ENCODE results near the gene AANAT.
A peak's percentile ranks its signal among the peaks of the same experiment; 100 is the strongest.

The AANAT gene

DNA sequence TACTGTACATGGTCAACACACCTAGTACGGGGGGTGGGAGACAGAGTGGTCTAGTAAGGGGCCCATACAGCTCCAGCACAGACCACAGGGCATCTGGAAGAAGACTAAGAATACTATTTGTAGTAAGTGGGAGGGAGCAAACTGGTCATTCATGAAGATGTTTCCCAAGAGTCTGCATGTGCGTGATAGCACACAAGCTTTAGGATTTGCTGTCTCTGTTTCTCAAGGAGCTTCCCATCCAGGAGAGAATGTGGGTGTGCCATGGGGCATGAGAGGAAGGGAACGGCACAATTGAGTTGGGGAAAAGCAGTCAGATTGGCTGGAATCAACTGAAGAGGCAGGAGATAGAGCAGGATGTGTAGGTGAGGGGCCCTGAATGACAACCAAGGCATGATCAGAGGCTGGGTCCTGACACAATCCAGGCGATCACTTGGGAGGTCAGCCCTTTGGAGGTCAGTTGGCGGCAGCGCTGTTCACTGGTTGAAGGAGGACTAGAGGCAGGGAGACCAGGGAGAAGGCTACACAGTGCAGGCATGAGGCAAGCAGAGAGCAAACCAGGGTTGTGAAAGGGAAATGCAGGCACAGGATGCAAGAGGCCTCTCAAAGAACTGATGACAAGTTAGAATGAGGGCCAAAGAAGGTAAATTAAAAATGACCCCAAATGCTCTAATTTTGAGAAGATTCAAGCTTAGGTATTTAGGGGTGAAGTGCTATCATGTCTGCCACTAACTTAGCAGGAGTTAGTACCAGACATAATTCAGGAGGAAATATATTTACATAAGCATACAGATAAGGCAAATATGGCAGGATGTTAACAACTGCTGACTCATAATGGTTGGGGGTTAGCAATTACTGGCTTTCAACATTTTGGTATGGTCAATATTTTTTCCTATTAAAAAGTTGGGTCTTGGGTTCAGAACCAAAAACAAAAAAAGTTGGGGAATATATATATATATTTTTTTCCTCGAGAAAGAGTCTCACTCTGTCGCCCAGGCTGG is 24.8 kb upstream of the AANAT start:
- no peak for DNase-seq (ENCODE audit: low read depth)
- no peak overlapping the region for H3K4me3 ChIP-seq (ENCODE audit: low read length)
- TF ChIP-seq, protein P1, sequence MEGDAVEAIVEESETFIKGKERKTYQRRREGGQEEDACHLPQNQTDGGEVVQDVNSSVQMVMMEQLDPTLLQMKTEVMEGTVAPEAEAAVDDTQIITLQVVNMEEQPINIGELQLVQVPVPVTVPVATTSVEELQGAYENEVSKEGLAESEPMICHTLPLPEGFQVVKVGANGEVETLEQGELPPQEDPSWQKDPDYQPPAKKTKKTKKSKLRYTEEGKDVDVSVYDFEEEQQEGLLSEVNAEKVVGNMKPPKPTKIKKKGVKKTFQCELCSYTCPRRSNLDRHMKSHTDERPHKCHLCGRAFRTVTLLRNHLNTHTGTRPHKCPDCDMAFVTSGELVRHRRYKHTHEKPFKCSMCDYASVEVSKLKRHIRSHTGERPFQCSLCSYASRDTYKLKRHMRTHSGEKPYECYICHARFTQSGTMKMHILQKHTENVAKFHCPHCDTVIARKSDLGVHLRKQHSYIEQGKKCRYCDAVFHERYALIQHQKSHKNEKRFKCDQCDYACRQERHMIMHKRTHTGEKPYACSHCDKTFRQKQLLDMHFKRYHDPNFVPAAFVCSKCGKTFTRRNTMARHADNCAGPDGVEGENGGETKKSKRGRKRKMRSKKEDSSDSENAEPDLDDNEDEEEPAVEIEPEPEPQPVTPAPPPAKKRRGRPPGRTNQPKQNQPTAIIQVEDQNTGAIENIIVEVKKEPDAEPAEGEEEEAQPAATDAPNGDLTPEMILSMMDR (conservative IDR thresholded peaks at IDR 0.05; ENCODE audit: low read length), result no peak

DNA sequence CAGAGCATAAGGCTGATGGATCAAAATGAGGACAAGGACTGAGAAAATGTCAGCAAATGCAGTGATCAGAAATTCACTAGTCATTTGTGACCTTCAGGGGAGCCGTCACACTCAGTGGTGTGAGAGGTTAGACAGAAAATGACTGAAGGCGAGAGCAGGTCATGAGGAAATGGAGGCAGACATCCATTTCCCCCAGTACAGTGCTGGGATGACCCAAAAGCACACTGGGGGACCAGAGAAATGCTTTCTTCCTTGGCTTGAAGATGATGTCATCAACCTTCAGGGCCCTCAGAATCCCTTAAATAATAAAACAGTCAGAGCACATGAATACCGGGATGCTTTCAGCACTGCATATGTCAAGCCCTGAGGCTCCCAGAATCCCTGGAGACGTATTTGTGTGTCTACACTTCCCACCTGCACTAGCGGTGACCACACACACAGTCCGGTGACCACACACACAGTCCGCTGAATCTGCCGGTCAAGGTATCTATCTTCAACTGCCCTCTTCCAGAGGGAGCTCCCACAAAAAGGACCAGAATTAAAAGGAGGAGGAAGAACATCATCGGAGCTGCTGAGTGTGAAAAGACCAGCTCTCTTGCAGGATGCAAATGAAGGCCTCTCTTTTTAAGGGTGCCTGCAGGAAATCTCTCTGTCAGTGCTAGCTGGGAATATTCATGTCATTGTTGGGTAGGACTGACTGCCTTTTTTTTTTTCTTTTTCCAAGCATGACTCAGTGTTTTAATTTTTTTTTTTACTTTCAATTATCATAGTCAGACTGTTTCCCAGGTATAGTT is 22.7 kb upstream of the AANAT start:
- DNase-seq (ENCODE audit: low read depth), result no peak
- no peak overlapping the region for H3K4me3 ChIP-seq (ENCODE audit: low read length)
- TF ChIP-seq, protein P1 (conservative IDR thresholded peaks at IDR 0.05; ENCODE audit: low read length), result no peak

DNA sequence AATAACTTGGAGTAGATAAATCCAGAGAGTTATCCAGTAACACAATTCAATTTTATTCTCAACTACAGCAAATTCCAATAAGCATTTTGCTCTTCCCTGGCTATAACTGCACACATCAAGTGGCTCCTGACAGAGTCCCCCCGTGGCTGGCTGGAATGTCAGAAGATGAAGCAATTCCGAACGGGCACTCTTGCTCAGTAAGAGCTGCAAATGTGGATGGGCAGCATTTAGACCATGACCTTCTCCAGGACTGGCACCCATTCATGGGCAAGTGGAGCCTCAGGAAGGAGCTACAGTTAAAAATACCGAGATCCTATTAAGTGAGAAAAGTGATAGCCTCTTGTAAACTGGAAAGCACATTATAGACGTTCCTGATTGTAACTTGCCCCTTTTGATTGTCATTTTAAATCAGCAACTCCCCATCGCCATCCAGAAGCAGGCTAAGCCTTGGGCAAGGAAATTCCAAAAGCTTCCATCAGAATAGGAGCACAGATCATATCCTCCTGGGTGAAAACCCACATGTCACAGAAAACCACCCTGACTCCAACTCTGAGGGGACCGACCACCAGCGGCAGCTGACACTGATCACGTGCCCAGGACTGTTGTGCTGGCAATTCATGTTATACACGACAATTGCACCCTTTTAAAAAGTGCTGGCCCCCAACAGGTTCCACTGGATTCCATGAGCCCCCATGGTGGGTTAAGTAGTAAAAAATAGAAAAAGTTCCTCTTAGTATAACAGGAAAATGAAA is 21.5 kb upstream of the AANAT start:
- H3K4me3 ChIP-seq (ENCODE audit: low read length), result no peak overlapping the region
- TF ChIP-seq, protein P1 (conservative IDR thresholded peaks at IDR 0.05; ENCODE audit: low read length), result no peak
- DNase-seq (ENCODE audit: low read depth), result no peak

DNA sequence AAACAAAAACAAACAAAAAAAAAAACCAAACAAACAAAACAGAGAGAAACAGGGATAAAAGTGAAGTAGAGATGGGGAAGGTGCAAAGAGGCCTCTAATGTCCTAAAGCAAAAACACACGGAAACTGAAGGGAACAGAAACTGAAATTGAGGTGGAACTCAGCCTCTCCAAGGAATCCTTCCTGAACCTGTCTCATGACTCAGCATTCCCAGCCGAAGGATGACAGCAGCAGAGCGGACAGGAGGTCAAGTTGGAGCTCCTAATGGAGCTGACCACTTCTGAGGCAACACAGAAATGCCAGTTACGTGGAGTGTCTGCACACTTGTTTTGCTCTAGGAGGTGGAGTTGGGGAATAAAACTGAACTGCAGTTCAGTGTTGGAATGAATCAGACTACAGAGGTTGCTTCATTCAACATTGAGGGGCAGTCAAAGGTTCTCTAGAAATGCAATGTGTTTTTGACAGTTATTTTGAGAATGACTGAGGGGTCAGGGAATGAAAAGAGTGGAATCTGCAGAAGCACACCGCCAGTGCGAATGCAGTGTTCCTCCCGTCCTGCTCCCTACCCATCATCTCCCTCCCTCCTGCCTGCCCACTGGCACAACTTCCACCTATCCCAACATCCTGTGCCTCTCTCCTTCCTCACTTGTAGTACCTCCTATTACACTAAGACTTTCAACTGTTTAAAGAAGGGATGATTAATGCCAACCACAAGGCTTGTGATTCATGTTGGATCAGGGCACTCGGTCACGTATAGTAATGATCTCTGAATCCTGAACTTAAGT is 20.8 kb upstream of the AANAT start:
- DNase-seq (ENCODE audit: low read depth), result peak; percentile 71
- TF ChIP-seq, protein P1 (conservative IDR thresholded peaks at IDR 0.05; ENCODE audit: low read length), result no peak
- peak overlapping the region; percentile 15; the same call in 1 of the 2 replicates for H3K4me3 ChIP-seq (ENCODE audit: low read length)

DNA sequence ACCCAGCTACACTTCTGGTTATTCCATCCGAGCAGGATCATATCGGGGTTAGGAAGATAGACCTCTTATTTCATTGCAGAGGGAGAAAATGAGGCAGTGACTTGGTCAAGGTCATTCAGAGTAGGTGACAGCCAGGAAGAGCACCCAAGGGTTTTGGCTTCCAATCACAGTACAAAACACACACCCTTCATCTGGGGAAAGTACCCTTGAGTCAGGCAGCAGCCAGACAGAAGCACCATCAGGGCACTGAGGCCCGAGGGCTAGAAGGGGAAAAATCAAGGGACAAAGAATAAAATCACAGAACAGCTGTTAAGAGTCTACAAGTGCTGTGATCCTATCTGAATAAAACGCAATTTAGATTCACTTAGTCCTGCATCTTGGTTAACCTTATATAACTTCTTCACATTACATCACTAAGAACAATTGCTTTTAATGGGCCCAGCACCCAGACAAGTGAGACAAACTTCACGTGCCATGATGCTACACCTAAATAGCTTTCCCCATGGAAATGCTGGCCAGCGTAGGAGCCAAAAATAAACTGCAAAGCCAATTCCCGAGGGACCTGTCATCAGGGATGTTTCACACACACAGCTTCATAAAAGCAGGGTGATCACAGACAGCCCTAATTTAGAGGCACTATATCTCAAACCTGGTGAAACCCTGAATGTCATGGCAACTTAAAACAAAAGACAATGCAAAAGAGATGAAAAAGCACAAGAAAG is 19.3 kb upstream of the AANAT start:
- TF ChIP-seq, protein P1 (conservative IDR thresholded peaks at IDR 0.05; ENCODE audit: low read length), result no peak
- no peak overlapping the region for H3K4me3 ChIP-seq (ENCODE audit: low read length)
- peak; percentile 58 for DNase-seq (ENCODE audit: low read depth)

DNA sequence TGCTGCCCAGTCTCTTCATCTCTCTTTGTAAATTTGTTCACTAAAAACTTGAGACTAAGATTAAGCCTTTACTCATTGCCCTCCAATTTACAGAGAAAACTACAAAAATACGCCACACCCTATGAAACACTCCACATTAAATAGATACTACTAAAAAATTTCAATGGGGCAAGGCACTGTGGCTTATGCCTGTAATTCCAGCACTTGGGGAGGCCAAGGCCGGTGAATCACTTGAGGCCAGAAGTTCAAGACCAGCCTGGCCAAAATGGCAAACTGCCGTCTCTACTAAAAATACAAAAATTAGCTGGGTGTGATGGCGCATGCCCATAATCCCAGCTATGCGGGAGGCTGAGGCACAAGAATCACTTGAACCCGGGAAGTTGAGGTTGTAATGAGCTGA is 18.3 kb upstream of the AANAT start:
- TF ChIP-seq, protein P1 (conservative IDR thresholded peaks at IDR 0.05; ENCODE audit: low read length), result no peak
- no peak overlapping the region for H3K4me3 ChIP-seq (ENCODE audit: low read length)
- DNase-seq (ENCODE audit: low read depth), result no peak
